Chondrocyte (in vitro differentiated cells): ENCODE results near the gene ERC1. TPM values are rescaled to one million over a fixed set of nuclear protein-coding genes. Genes with fewer than 3 reads are reported as not detected.

Experiments used
- DNase-seq: peaks from one replicate; pipeline ENCODE4 v3.0.0; 2021; ENCODE audit warnings: mixed read lengths, low spot score
- H3K27ac Mint-ChIP-seq: one replicate; pipeline ENCODE4 v1.8.0; 2021; ENCODE audit warnings: mild to moderate bottlenecking, moderate library complexity, mixed read lengths; ENCODE audit not compliant: unreplicated experiment
- H3K27me3 Mint-ChIP-seq: 2 replicates; pipeline ENCODE4 v1.8.0; 2021; ENCODE audit warnings: low read depth, mixed read lengths
- H3K36me3 Mint-ChIP-seq: 2 replicates; pipeline ENCODE4 v1.8.0; 2021; ENCODE audit warnings: low read depth, mixed read lengths
- H3K4me1 Mint-ChIP-seq: 2 replicates; pipeline ENCODE4 v1.8.0; 2021; ENCODE audit warnings: low read depth, mild to moderate bottlenecking, mixed read lengths
- H3K4me3 Mint-ChIP-seq: one replicate; pipeline ENCODE4 v1.8.0; 2021; ENCODE audit warnings: mild to moderate bottlenecking, moderate library complexity, mixed read lengths; ENCODE audit not compliant: unreplicated experiment
- H3K9me3 Mint-ChIP-seq: 2 replicates; pipeline ENCODE4 v1.8.0; 2021; ENCODE audit warnings: low read depth, mixed read lengths
- total RNA-seq: library from RNA; stranded (reverse); gene quantifications from 3 replicates; pipeline ENCODE4 v1.2.1, GENCODE V29; 2021
- TF ChIP-seq, protein P1 (sequence below): fragments of 200-600 bp; sonication (generic); IDR thresholded peaks from 2 replicates; pipeline ENCODE4 v1.5.0; 2021; ENCODE audit warnings: antibody characterized with exemption, mild to moderate bottlenecking, moderate library complexity

Gene ERC1
- total RNA-seq, 1 donor from 2014 or later, result 79.3 TPM

DNA sequence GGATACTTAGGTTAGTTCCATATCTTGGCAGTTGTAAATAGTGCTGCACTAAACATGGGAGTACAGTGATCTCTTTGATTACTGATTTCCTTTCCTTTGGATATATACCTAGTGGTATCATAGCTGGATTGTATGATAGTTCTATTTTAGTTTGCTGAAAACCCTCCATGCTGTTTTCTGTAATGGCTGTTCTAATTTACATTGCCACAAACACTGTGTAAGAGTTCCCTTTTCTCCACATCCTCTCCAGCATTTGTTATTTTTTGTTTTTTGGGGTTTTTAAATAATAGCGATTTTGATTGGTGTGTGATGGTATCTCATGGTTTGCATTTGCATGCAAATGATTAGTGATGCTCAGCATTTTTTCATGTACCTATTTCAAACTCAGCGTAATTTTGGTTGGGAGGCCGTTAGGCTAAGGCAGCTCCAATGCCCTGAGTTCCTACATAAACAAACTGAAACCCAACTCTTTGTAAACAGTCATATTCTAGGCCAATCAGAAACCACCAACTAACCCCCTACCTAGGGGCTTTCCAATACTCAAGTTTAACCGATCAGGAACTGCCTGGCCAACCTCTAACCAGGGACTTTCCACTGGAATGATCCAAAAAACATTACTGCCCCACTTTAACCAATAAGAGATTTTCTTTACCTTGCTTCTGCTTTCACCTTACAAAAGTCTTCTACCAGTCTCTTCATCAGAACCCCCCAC, 431.7 kb downstream of the ERC1 start:
- Mint-ChIP-seq H3K4me1 (peaks cover 5% of the 10 kb centered on the region), H3K9me3 (peaks cover 9% of the 10 kb centered on the region), H3K27ac (no peak overlapping the region), H3K36me3 (peaks cover 14% of the 10 kb centered on the region), H3K27me3 (no peaks in the 10 kb centered on the region), H3K4me3 (no peak overlapping the region)
- TF ChIP-seq, protein P1, sequence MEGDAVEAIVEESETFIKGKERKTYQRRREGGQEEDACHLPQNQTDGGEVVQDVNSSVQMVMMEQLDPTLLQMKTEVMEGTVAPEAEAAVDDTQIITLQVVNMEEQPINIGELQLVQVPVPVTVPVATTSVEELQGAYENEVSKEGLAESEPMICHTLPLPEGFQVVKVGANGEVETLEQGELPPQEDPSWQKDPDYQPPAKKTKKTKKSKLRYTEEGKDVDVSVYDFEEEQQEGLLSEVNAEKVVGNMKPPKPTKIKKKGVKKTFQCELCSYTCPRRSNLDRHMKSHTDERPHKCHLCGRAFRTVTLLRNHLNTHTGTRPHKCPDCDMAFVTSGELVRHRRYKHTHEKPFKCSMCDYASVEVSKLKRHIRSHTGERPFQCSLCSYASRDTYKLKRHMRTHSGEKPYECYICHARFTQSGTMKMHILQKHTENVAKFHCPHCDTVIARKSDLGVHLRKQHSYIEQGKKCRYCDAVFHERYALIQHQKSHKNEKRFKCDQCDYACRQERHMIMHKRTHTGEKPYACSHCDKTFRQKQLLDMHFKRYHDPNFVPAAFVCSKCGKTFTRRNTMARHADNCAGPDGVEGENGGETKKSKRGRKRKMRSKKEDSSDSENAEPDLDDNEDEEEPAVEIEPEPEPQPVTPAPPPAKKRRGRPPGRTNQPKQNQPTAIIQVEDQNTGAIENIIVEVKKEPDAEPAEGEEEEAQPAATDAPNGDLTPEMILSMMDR, result no peak
- no peak for DNase-seq

DNA sequence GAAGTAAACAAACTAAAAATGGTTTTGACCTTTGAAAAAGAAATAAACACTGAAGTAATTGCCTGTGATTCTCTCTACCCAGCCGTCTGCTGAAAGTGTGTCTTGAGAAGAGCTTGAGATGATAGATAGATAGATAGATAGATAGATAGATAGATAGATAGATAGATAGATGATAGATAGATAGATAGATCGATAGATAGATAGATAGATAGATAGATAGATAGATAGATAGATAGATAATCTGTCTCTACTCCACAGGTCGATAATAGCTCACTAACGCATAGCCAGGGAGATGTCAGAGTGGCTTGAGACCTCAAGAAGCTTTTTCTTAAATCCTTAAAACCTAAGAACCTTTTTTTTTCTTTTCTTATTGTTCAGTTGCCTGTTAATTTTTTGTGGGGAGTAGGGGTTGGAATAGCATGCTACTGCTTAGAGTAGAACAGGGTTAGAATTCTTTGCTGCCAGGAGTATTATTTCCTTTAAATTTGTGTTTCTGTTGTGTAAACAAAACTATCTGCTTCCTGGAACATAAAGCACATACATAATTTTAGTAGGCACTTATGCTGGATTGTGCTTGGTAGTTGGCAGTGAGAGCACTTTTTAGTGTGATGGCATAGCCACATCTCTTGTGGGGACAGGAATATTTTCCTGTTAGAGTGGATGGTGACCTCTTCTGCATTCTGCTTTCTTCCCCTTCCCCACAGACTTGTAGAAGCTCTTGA, 433.8 kb downstream of the ERC1 start:
- DNase-seq, result no peak
- Mint-ChIP-seq H3K4me1 (peaks cover 5% of the 10 kb centered on the region), H3K36me3 (peaks cover 9% of the 10 kb centered on the region), H3K9me3 (peaks cover 9% of the 10 kb centered on the region), H3K27me3 (no peaks in the 10 kb centered on the region), H3K27ac (no peak overlapping the region), H3K4me3 (no peak overlapping the region)
- TF ChIP-seq, protein P1, result no peak

DNA sequence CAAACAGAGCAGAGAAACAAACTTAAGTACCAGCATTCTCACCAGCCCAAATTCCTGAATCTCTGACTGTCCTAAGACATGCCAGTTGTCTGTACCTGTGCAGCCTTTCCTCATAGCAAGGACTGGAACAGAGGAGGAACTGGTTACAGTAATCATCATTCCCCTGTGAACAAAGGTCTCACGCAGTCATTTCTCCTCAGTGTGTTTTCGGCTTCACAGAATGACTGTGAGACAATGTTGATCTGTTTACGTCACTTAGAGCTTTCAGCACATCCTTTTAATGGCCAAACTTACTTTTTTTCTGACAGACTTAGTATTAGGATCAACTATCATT, 434.3 kb downstream of the ERC1 start:
- no peak overlapping the region for H3K27ac Mint-ChIP-seq
- H3K36me3 Mint-ChIP-seq, result peaks cover 9% of the 10 kb centered on the region
- H3K4me3 Mint-ChIP-seq, result no peak overlapping the region

DNA sequence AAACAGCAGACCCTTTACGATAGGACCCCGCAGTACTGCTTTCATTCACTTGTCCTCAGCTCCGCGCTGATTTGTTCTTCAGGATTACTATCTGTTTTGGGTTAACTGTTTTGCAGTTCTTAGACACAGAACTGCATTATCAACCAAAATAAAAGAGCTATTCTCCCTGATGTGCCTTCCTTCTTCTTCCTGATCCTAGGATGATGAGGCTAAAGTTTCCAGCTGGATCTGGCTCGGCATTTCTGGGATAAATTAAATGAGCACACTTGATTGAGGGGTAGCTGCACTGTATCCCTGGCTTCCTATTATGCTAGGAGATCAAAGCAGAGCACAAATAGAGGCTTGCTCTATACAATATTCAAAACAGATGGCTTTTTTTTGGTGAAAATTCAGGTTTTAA, 437.6 kb downstream of the ERC1 start:
- Mint-ChIP-seq H3K4me3 (no peak overlapping the region), H3K27me3 (no peaks in the 10 kb centered on the region), H3K4me1 (peaks cover 5% of the 10 kb centered on the region), H3K36me3 (no peaks in the 10 kb centered on the region), H3K27ac (no peak overlapping the region), H3K9me3 (no peaks in the 10 kb centered on the region)
- no peak for DNase-seq
- TF ChIP-seq, protein P1, result no peak

More for the DNA sequence above, 434.3 kb downstream of the ERC1 start:
- H3K27me3 Mint-ChIP-seq, result no peaks in the 10 kb centered on the region
- no peak for DNase-seq
- peaks cover 9% of the 10 kb centered on the region for H3K9me3 Mint-ChIP-seq
- peaks cover 5% of the 10 kb centered on the region for H3K4me1 Mint-ChIP-seq
- TF ChIP-seq, protein P1, result no peak

DNA sequence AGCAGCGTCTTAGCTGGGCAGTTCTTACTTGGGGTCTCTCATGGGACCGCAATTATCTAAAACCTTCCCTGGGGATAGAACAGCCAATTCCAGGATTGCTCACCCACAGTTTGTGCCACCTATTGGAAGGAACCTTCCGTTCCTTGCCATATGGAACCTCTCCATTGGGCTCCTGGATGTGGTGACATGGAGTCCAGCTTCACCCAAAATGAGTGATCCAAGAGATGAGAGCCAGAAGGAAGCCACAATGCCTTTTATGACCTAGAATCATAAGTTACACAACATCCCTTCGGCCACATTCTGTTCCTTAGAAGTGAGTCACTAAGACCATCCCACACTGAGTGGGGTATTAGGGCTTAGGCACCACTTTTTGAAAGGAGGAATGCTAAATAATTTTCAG, 439.0 kb downstream of the ERC1 start:
- no peak overlapping the region for H3K4me3 Mint-ChIP-seq
- H3K9me3 Mint-ChIP-seq, result no peaks in the 10 kb centered on the region
- no peak overlapping the region for H3K27ac Mint-ChIP-seq
- DNase-seq, result no peak
- TF ChIP-seq, protein P1, result no peak
- no peaks in the 10 kb centered on the region for H3K27me3 Mint-ChIP-seq
- no peaks in the 10 kb centered on the region for H3K36me3 Mint-ChIP-seq
- H3K4me1 Mint-ChIP-seq, result peaks cover 11% of the 10 kb centered on the region
